Liver (tissue), 9 donors: ENCODE measurements around the gene EXOC4. TPM values are rescaled to one million over a fixed set of nuclear protein-coding genes. Genes with fewer than 3 reads are reported as not detected.

Source experiments
- DNase-seq: peaks from one replicate; pipeline ENCODE4 v3.0.0-alpha.2; 2017; ENCODE audit warnings: low spot score
- H3K27ac ChIP-seq, 2 donors: one replicate each; pipeline ENCODE4 v1.7.0; 2013; ENCODE audit warnings: inconsistent platforms in 2 of 2, low read length in 2 of 2, control low read depth in 1 of 2, low read depth in 1 of 2, mild to moderate bottlenecking in 1 of 2
- H3K27me3 ChIP-seq, 4 donors: one replicate each; pipeline versions ENCODE4 v1.6.1 to v1.7.0; 2013; ENCODE audit warnings: low read length in 3 of 4, inconsistent platforms in 1 of 4, mild to moderate bottlenecking in 1 of 4, moderate library complexity in 1 of 4; ENCODE audit not compliant: control insufficient read depth in 4 of 4, insufficient read depth in 4 of 4
- H3K36me3 ChIP-seq, 4 donors: one replicate each; pipeline versions ENCODE4 v1.6.1 to v1.7.0; 2013; ENCODE audit warnings: low read length in 3 of 4, mild to moderate bottlenecking in 3 of 4, low read depth in 1 of 4, moderate library complexity in 1 of 4; ENCODE audit not compliant: control insufficient read depth in 4 of 4, insufficient read depth in 3 of 4
- H3K4me1 ChIP-seq, 4 donors: one replicate each; pipeline versions ENCODE4 v1.6.1 to v1.7.0; 2013; ENCODE audit warnings: low read length in 3 of 4, mild to moderate bottlenecking in 3 of 4, moderate library complexity in 1 of 4; ENCODE audit not compliant: control insufficient read depth in 4 of 4, insufficient read depth in 4 of 4
- H3K4me3 ChIP-seq, 3 donors: one replicate each; pipeline versions ENCODE4 v1.6.1 to v1.7.0; 2013; ENCODE audit warnings: low read length in 3 of 3, control low read depth in 1 of 3, low read depth in 1 of 3, mild to moderate bottlenecking in 1 of 3
- H3K9ac ChIP-seq, 2 donors: one replicate each; pipeline ENCODE4 v1.7.0; 2013; ENCODE audit warnings: low read length in 2 of 2, mild to moderate bottlenecking in 2 of 2, moderate library complexity in 2 of 2, control low read depth in 1 of 2, low read depth in 1 of 2
- H3K9me3 ChIP-seq, 4 donors: one replicate each; pipeline versions ENCODE4 v1.6.1 to v1.7.0; 2013; ENCODE audit warnings: low read length in 3 of 4; ENCODE audit not compliant: control insufficient read depth in 4 of 4
- EGR1 ChIP-seq, 2 donors: IDR thresholded peaks; 2 replicates each; pipeline ENCODE4 v1.6.1; 2016 to 2018; ENCODE audit warnings: antibody characterized with exemption in 2 of 2, low read depth in 2 of 2
- FOXA1 ChIP-seq: IDR thresholded peaks from 2 replicates; pipeline ENCODE4 v1.6.1; 2016; ENCODE audit warnings: antibody characterized with exemption
- HNF4A ChIP-seq, 2 donors: conservative IDR thresholded peaks; 2 replicates each; pipeline ENCODE4 v1.6.1; 2016; ENCODE audit warnings: antibody characterized with exemption in 2 of 2, mild to moderate bottlenecking in 2 of 2
- HNF4G ChIP-seq: IDR thresholded peaks from 2 replicates; pipeline ENCODE4 v1.6.1; 2016; ENCODE audit warnings: antibody characterized with exemption
- MAX ChIP-seq: IDR thresholded peaks from 2 replicates; pipeline ENCODE4 v1.6.1; 2016; ENCODE audit warnings: antibody characterized with exemption
- NR2F2 ChIP-seq: IDR thresholded peaks from 2 replicates; pipeline ENCODE4 v1.6.1; 2016; ENCODE audit warnings: antibody characterized with exemption
- RAD21 ChIP-seq, 2 donors: IDR thresholded peaks; 2 replicates each; pipeline ENCODE4 v1.6.1; 2016; ENCODE audit warnings: antibody characterized with exemption in 2 of 2, mild to moderate bottlenecking in 2 of 2
- REST ChIP-seq: IDR thresholded peaks from 2 replicates; pipeline ENCODE4 v1.6.1; 2016; ENCODE audit warnings: antibody characterized with exemption, mild to moderate bottlenecking
- RXRA ChIP-seq, 2 donors: IDR thresholded peaks; 2 replicates each; pipeline ENCODE4 v1.6.1; 2017 to 2018; ENCODE audit warnings: antibody characterized with exemption in 2 of 2, mild to moderate bottlenecking in 1 of 2
- SP1 ChIP-seq: IDR thresholded peaks from 2 replicates; pipeline ENCODE4 v1.6.1; 2018; ENCODE audit warnings: antibody characterized with exemption, mild to moderate bottlenecking
- TAF1 ChIP-seq: conservative IDR thresholded peaks from 2 replicates; pipeline ENCODE4 v1.6.1; 2016; ENCODE audit warnings: antibody characterized with exemption, mild to moderate bottlenecking
- WGBS: extraction: QIAGEN DNeasy Blood & Tissue Kit; methylation state at CpG from one replicate; pipeline ENCODE4 v1.1.7; 2013; 5-methylcytosine and 5-hydroxymethylcytosine counted together
- polyA plus RNA-seq, 2 donors: library from polyadenylated mRNA; stranded (reverse) in 1 of 2; unstranded in 1 of 2; fragments of 200-250 nt in 1 of 2; fragments of >200 nt in 1 of 2; fragmentation: Nextera tagmentation in 1 of 2; extraction: Ambion mirVana in 1 of 2; gene quantifications; one replicate each; pipeline versions ENCODE4 v1.2.1 to v1.2.3, GENCODE V29; 2013 to 2015
- total RNA-seq, 2 donors: library from RNA; depleted of rRNA; stranded (reverse); fragments of >200 nt; gene quantifications; one replicate each; pipeline ENCODE4 v1.2.3, GENCODE V29; 2014
- TF ChIP-seq, protein P1 (sequence below): fragments of 150-350 bp; IDR thresholded peaks from 2 replicates; pipeline ENCODE4 v1.5.1; 2017; ENCODE audit warnings: improper control_type of control experiment, low read depth, low read length; ENCODE audit not compliant: missing input control
- TF ChIP-seq, protein P2 (sequence below): IDR thresholded peaks from 2 replicates; pipeline ENCODE4 v1.6.1; 2016; ENCODE audit warnings: antibody characterized with exemption
- donor health status: healthy.
- donor health status: healthy.
- donor health status: healthy.
- donor health status: healthy.
- donor health status: healthy.

Gene EXOC4
- total and polyA plus RNA-seq, 4 donors = 9.5 to 55.9 (median 23.6) TPM

DNA sequence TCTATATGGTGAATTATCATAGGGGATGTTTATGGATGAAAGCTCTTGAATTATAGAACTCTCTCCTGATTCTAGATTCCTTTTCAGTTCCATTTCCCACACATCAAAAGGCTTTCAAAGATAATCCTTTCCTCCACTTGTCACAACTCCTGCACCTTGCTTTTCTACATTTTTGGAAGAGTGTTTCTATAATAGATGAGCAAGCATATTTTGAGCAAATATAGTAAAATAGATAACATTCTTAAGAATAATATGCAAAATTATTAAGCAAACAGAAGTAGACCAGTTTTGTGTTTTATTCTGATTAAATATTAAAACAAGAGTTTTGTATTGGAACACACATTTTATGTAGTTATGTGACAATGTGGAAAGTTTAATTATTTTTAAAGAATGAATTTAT is 340.7 kb downstream of the EXOC4 start:
- Histone ChIP-seq H3K4me1 (no peaks in the 10 kb centered on the region), H3K27ac (no peak overlapping the region), H3K36me3 (no peaks in the 10 kb centered on the region), H3K9me3 (no peaks in the 10 kb centered on the region), H3K9ac (no peak overlapping the region), H3K4me3 (no peak overlapping the region), H3K27me3 (no peaks in the 10 kb centered on the region)
- no peak for DNase-seq
- TF ChIP-seq HNF4A (conservative IDR thresholded peaks at IDR 0.05) (no peak), REST (no peak), RXRA (IDR thresholded peaks at IDR 0.05) (no peak), RAD21 (IDR thresholded peaks at IDR 0.05) (no peak), MAX (no peak)

DNA sequence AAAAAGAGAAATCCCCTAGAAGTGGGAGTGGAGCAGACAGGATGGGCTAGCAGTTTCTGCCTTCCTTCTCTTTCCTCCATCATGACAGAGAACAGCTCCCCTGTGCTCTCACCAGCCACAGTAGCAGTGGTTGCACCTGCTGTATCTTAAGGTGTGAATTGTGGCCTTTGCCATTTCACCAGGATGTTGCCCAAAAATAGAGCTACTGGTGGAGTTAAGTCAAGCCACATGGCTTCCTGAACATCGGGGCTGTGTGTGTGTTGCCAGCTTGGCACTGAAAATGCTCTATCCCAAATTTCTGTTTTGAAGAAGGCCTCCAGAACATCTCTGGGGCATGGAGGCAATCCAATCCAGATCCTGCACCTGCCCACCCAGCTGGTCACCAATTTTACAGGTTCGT is 348.7 kb downstream of the EXOC4 start:
- Histone ChIP-seq H3K9me3 (no peaks in the 10 kb centered on the region), H3K27ac (no peak overlapping the region), H3K9ac (no peak overlapping the region), H3K36me3 (no peaks in the 10 kb centered on the region), H3K4me1 (no peaks in the 10 kb centered on the region), H3K4me3 (no peak overlapping the region), H3K27me3 (no peaks in the 10 kb centered on the region)
- no peak for TF ChIP-seq FOXA1
- no peak for TF ChIP-seq HNF4G
- TF ChIP-seq NR2F2 = no peak
- TF ChIP-seq SP1 = no peak
- TF ChIP-seq TAF1 = no peak
- TF ChIP-seq EGR1 (IDR thresholded peaks at IDR 0.05; ENCODE audit: low read depth in 2 of 2) = no peak
- TF ChIP-seq, protein P1, sequence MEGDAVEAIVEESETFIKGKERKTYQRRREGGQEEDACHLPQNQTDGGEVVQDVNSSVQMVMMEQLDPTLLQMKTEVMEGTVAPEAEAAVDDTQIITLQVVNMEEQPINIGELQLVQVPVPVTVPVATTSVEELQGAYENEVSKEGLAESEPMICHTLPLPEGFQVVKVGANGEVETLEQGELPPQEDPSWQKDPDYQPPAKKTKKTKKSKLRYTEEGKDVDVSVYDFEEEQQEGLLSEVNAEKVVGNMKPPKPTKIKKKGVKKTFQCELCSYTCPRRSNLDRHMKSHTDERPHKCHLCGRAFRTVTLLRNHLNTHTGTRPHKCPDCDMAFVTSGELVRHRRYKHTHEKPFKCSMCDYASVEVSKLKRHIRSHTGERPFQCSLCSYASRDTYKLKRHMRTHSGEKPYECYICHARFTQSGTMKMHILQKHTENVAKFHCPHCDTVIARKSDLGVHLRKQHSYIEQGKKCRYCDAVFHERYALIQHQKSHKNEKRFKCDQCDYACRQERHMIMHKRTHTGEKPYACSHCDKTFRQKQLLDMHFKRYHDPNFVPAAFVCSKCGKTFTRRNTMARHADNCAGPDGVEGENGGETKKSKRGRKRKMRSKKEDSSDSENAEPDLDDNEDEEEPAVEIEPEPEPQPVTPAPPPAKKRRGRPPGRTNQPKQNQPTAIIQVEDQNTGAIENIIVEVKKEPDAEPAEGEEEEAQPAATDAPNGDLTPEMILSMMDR = no peak
- TF ChIP-seq, protein P2, sequence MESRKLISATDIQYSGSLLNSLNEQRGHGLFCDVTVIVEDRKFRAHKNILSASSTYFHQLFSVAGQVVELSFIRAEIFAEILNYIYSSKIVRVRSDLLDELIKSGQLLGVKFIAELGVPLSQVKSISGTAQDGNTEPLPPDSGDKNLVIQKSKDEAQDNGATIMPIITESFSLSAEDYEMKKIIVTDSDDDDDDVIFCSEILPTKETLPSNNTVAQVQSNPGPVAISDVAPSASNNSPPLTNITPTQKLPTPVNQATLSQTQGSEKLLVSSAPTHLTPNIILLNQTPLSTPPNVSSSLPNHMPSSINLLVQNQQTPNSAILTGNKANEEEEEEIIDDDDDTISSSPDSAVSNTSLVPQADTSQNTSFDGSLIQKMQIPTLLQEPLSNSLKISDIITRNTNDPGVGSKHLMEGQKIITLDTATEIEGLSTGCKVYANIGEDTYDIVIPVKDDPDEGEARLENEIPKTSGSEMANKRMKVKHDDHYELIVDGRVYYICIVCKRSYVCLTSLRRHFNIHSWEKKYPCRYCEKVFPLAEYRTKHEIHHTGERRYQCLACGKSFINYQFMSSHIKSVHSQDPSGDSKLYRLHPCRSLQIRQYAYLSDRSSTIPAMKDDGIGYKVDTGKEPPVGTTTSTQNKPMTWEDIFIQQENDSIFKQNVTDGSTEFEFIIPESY = no peak
- no peak for TF ChIP-seq RAD21 (IDR thresholded peaks at IDR 0.05)
- 83% methylated on average over 2 of the region's 2 CpGs for WGBS
- DNase-seq = no peak
